Left ventricle myocardium inferior (tissue), 1 donor: ENCODE measurements around the gene OXCT1. TPM values are rescaled to one million over a fixed set of nuclear protein-coding genes. Genes with fewer than 3 reads are reported as not detected.

ENCODE experiments used
- DNase-seq: peaks from one replicate; pipeline ENCODE4 v3.0.0-alpha.2; 2020
- H3K27ac ChIP-seq: fragments of 200-600 bp; replicated peaks from 2 replicates; pipeline ENCODE4 v1.8.0; 2021
- H3K27me3 ChIP-seq: fragments of 200-600 bp; 2 replicates; pipeline ENCODE4 v1.8.0; 2021; ENCODE audit warnings: low read depth
- H3K36me3 ChIP-seq: fragments of 200-600 bp; 2 replicates; pipeline ENCODE4 v1.8.0; 2021
- H3K4me1 ChIP-seq: fragments of 200-600 bp; 2 replicates; pipeline ENCODE4 v1.8.0; 2021
- H3K4me3 ChIP-seq: fragments of 200-600 bp; 2 replicates; pipeline ENCODE4 v1.8.0; 2021; ENCODE audit warnings: mild to moderate bottlenecking, moderate library complexity
- H3K9me3 ChIP-seq: fragments of 200-600 bp; replicated peaks from 2 replicates; pipeline ENCODE4 v1.8.0; 2021
- intact Hi-C: fragments of 100-400 bp; cut with micrococcal nuclease; formaldehyde crosslinking; loops from one replicate; pipeline ENCODE4 v1.11.0; 2022
- total RNA-seq: library from RNA; stranded (reverse); fragmentation: NEBNext Ultra II Directional; extraction: Animal tissue kit (Norgen Biotek cat#: 25700); gene quantifications from one replicate; pipeline ENCODE4 v1.2.1, GENCODE V29; 2021
- TF ChIP-seq, protein P1 (sequence below): fragments of 200-600 bp; IDR thresholded peaks from 2 replicates; pipeline ENCODE4 v1.8.0; 2021; ENCODE audit warnings: antibody characterized with exemption, mild to moderate bottlenecking, borderline replicate concordance
- donor health status: DM: no; HTN: yes; CAD: no; lungs with severe emphysema.

OXCT1 gene
- total RNA-seq, 1 donor from 2014 or later, result 234 TPM

DNA sequence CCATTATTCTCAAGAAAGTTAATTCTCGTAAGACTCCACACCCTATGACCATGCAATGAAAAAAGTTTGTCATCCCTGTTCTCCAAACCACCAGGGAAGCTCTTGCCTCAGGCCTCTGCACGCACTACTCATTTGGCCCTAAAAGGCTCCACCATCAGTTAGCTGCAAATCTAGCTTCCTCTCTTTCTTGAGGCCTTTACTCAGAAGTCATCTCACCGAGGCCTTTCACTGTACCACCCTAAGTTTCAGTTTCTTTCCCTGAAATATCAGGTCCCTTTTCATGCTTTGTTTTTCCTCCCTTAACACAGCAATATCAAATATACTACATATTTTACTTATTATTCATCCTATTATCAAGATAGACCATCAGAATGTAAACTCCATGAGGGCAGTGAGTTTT lies 39.1 kb downstream of the OXCT1 start:
- Histone ChIP-seq H3K9me3 (no peaks in the 10 kb centered on the region), H3K36me3 (peaks cover 28% of the 10 kb centered on the region), H3K4me1 (peaks cover 22% of the 10 kb centered on the region), H3K27me3 (no peaks in the 10 kb centered on the region), H3K4me3 (no peak overlapping the region), H3K27ac (no peak overlapping the region)
- TF ChIP-seq, protein P1, sequence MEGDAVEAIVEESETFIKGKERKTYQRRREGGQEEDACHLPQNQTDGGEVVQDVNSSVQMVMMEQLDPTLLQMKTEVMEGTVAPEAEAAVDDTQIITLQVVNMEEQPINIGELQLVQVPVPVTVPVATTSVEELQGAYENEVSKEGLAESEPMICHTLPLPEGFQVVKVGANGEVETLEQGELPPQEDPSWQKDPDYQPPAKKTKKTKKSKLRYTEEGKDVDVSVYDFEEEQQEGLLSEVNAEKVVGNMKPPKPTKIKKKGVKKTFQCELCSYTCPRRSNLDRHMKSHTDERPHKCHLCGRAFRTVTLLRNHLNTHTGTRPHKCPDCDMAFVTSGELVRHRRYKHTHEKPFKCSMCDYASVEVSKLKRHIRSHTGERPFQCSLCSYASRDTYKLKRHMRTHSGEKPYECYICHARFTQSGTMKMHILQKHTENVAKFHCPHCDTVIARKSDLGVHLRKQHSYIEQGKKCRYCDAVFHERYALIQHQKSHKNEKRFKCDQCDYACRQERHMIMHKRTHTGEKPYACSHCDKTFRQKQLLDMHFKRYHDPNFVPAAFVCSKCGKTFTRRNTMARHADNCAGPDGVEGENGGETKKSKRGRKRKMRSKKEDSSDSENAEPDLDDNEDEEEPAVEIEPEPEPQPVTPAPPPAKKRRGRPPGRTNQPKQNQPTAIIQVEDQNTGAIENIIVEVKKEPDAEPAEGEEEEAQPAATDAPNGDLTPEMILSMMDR, result no peak
- intact Hi-C loops, result no loop called here
- no peak for DNase-seq

DNA sequence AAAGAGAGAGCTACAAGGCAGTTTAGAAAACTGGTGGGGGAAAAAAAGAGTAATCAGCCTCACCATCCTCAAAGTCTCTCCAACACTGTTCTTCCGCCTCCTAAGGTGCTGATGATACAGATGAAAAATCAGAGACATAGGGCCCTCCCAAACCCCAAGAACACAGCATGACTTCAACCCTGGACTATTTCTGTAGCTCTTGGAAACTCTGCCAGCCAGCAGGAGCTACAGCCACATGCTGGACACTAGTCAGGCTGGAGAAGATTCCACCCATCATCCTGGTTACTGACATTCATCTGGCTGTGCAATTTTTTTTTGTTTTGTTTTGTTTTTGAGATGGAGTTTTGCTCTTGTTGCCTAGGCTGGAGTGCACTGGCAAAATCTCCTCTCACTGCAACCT lies 42.4 kb downstream of the OXCT1 start:
- TF ChIP-seq, protein P1, result no peak
- intact Hi-C loops, result no loop called here
- no peak overlapping the region for H3K27ac ChIP-seq
- H3K4me1 ChIP-seq, result peaks cover 3% of the 10 kb centered on the region
- no peak overlapping the region for H3K4me3 ChIP-seq
- DNase-seq, result no peak
- H3K27me3 ChIP-seq, result no peaks in the 10 kb centered on the region
- H3K9me3 ChIP-seq, result no peaks in the 10 kb centered on the region
- peaks cover 19% of the 10 kb centered on the region for H3K36me3 ChIP-seq

DNA sequence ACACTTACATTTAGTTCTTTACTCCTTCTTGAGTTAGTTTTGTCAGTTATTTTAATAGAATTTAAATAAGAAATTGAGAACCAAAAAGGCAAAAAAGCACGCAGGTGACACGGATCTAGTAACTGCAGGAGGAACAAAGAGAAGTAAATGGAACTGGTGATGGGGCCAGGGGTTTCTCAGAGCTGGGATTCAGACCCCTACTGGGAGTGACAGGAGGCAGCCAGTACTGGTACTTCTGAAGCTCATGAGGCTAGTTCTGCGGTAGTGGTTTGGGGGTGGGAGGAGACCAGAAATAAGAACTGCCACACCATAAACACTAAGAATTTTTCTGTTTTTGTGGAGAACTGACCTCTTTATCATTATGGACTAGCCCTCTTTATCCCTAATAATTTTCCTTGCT lies 48.2 kb downstream of the OXCT1 start:
- DNase-seq, result no peak
- Histone ChIP-seq H3K4me1 (peaks cover 3% of the 10 kb centered on the region), H3K27me3 (no peaks in the 10 kb centered on the region), H3K9me3 (no peaks in the 10 kb centered on the region), H3K36me3 (peaks cover 2% of the 10 kb centered on the region), H3K4me3 (no peak overlapping the region), H3K27ac (no peak overlapping the region)
- intact Hi-C loops, result no loop called here
- TF ChIP-seq, protein P1, result no peak

DNA sequence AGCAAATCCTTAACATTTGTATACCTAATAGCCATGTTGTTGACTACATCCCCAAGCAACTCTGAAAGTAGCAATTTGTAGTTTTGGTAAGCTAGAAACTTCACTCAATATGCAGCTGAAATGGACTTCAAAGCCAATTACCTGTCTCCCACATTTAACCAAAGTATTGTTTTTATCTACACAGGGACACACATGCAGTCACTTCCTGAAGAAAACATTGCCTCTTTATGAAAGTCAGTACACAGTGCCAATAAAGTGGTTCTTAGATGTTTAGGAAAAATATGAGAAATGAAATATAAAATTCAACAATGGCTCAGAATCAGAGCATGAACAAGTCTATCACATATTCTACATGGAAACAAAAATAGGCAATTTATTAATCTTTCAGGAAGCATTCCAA lies 49.2 kb downstream of the OXCT1 start:
- no peak overlapping the region for H3K4me3 ChIP-seq
- peaks cover 2% of the 10 kb centered on the region for H3K36me3 ChIP-seq
- no peaks in the 10 kb centered on the region for H3K27me3 ChIP-seq
- TF ChIP-seq, protein P1, result no peak
- no peak overlapping the region for H3K27ac ChIP-seq
- no peak for DNase-seq
- intact Hi-C loops, result no loop called here
- no peaks in the 10 kb centered on the region for H3K9me3 ChIP-seq
- peaks cover 3% of the 10 kb centered on the region for H3K4me1 ChIP-seq

DNA sequence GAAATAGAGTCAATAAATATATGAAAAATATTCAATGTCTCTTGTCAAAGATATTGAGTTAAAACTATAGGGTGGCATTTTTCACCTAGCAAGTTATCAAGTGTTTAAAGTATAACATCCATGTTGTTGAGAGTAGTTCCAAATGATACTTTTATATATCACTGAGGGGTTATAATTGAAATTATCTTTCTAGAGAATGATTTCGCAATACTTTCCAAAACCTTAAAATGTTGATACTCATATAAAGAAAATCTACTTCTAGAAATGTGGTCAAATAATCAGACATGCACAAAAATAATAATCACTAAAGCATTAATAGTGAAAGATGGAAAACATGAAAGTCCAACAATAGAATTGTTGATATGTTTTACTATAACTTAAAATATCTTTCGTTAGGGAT lies 50.1 kb downstream of the OXCT1 start:
- H3K4me1 ChIP-seq, result peaks cover 3% of the 10 kb centered on the region
- H3K27ac ChIP-seq, result no peak overlapping the region
- intact Hi-C loops, result no loop called here
- TF ChIP-seq, protein P1, result no peak
- H3K36me3 ChIP-seq, result peaks cover 2% of the 10 kb centered on the region
- no peaks in the 10 kb centered on the region for H3K9me3 ChIP-seq
- H3K27me3 ChIP-seq, result no peaks in the 10 kb centered on the region
- H3K4me3 ChIP-seq, result no peak overlapping the region
- DNase-seq, result no peak
